Spinal cord (tissue), 10 donors: ENCODE data around the gene FKBP2. TPM values are rescaled to one million over a fixed set of nuclear protein-coding genes. Genes with fewer than 3 reads are reported as not detected.
A peak's percentile ranks its signal among the peaks of the same experiment; 100 is the strongest.

Source experiments
- DNase-seq, 6 donors: peaks; one replicate each; pipeline versions ENCODE4 v3.0.0 to v3.0.0-alpha.2; 2013 to 2015; ENCODE audit warnings: low spot score in 6 of 6, low read depth in 4 of 6
- H3K27ac ChIP-seq: one replicate; pipeline ENCODE4 v1.5.1; 2013; ENCODE audit warnings: low read depth, low read length, control low read depth
- H3K27me3 ChIP-seq: one replicate; pipeline ENCODE4 v1.6.1; 2013; ENCODE audit warnings: low read length; ENCODE audit not compliant: control insufficient read depth, insufficient read depth
- H3K36me3 ChIP-seq: one replicate; pipeline ENCODE4 v1.6.1; 2013; ENCODE audit warnings: low read length; ENCODE audit not compliant: control insufficient read depth, insufficient read depth
- H3K4me1 ChIP-seq: one replicate; pipeline ENCODE4 v1.6.1; 2013; ENCODE audit warnings: low read length; ENCODE audit not compliant: control insufficient read depth, insufficient read depth
- H3K4me3 ChIP-seq: one replicate; pipeline ENCODE4 v1.5.1; 2013; ENCODE audit warnings: low read depth, low read length, control low read depth
- H3K9me3 ChIP-seq: one replicate; pipeline ENCODE4 v1.6.1; 2013; ENCODE audit warnings: low read length; ENCODE audit not compliant: control insufficient read depth, insufficient read depth
- WGBS: methylation state at CpG from one replicate; pipeline ENCODE4 v1.1.5; 2013; ENCODE audit warnings: missing lambda C conversion rate; ENCODE audit not compliant: insufficient coverage; 5-methylcytosine and 5-hydroxymethylcytosine counted together
- polyA plus RNA-seq, 2 donors: library from polyadenylated mRNA; unstranded; fragments of 120-200 nt; gene quantifications; one replicate each; pipeline ENCODE4 v1.2.1, GENCODE V29; 2013; ENCODE audit not compliant: insufficient read length in 2 of 2
- total RNA-seq, 2 donors: library from RNA; depleted of rRNA in 1 of 2; stranded (reverse); fragments of 120-200 nt in 1 of 2; fragments of >200 nt in 1 of 2; gene quantifications; one replicate each; pipeline versions ENCODE4 v1.2.3 to v1.2.4, GENCODE V29; 2013 to 2014
- donor health status: healthy.

Gene FKBP2
- total and polyA plus RNA-seq, 4 donors = 43.6 to 120 (median 102) TPM

DNA sequence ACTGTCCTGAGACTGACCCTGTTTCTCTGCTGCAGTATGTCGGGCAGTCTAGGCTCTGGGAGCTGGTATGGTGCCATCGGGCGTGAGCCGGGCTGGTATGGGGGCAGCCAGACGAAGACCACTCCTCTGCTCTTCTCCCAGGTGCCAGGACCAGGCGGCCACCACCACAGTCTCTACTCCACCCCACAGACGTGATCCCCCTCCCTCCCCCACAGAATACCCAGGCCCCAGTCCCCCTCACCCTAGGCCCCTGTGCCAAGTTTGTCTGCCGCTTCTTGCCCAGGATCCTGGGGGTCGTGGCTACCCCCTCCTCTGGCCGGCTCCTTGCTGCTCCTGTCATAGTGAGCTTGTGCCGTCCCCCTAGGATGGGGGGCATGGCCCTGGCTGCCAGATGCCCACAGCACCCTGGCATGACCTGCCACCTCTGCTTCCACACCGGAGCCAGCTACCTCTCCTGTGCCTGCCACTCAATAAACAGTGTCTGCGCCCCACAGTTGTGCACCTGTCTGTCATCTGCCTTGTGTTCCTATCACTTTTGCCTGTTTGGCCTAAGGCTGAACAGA lies 48.2 kb downstream of the FKBP2 start:
- H3K27me3 ChIP-seq = peaks cover 29% of the 10 kb centered on the region
- no peak overlapping the region for H3K27ac ChIP-seq
- peaks cover 33% of the 10 kb centered on the region for H3K36me3 ChIP-seq
- H3K9me3 ChIP-seq = no peaks in the 10 kb centered on the region
- H3K4me3 ChIP-seq = no peak overlapping the region
- 91% methylated on average over 13 of the region's 13 CpGs for WGBS
- peaks cover 53% of the 10 kb centered on the region for H3K4me1 ChIP-seq
- DNase-seq = no peak

DNA sequence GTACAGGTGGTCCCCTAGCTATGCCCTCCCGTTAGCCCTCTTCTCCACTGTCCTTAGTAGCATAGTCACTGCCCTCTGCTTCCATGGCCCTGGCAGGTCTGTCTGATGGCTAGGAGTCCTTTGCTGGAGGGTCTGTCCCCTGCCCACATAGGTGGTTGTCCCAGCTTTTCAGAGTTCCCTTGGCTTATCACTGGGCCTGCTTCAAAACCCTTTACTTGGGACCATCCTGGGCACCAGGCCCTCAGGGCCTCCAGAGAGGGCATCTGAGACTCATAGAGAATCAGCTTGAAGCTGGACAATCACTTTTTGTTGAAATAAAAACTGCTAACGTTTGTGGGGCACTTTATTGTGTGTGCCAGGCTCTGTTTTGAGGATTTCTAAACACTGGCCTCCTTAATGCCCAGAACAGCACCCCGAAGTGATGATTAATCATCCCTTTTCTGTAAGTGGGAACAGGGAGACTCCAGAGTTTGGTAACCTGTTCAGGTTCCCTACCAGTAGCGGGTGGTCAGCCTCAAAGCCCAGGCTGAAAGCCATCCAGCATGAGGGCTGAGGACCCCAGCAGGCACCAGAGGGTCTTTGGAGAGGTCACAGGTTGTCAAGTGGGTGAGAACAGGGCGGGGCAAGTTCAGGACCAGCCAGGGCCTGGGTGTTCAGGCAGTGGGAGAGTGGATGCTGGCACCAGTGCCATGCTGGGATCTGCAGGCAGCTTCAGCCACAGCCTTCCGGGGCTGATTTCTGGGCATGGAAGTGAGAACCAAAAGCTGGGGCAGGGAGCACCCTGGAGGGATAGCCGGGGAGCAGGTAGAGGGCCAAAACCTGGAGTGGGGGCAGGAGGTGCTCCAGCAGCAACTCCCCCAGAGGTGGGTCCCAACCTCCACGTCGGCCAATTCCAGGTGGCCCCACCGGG lies 49.7 kb downstream of the FKBP2 start:
- no peaks in the 10 kb centered on the region for H3K9me3 ChIP-seq
- H3K4me1 ChIP-seq = peaks cover 59% of the 10 kb centered on the region
- H3K27me3 ChIP-seq = peaks cover 38% of the 10 kb centered on the region
- 34% methylated on average over 9 of the region's 10 CpGs for WGBS
- no peak overlapping the region for H3K27ac ChIP-seq
- no peak for DNase-seq
- H3K36me3 ChIP-seq = peaks cover 33% of the 10 kb centered on the region
- peak overlapping the region; percentile 18 for H3K4me3 ChIP-seq

DNA sequence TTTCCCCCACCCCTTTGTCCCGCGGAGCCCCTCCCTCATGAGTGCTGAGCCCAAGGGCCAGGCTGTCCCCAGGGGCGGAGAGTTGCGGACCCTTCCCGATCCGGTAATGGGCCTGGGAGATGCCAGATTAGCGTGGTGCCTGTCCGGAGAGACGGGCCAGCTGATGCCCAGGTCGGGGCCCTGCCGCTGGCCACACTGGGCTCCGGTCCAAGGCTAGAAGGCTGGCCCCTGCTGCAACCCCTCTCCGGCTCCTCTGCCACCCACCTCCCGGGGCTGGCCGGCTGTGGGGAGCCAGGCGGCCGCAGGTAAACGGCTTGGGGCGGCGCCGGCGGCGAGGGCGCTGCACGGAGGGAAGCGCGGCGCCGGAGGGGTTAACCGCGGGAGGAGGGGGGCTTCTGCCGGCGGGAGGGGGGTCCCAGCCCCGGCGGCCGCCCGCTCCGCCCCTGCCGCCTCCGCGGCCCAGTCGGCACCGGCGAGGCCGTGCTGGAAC lies 50.4 kb downstream of the FKBP2 start, which contains the start of gene KCNK4:
KCNK4 (plus strand) TSS at position 41 of the 490 bp plus-strand sequence. CDS start 1,717 bp downstream, outside the sequence.
- WGBS = under 1% methylated on average over 43 of the region's 45 CpGs
- no peak within 1 kb of the TSS for H3K27ac ChIP-seq
- peak within 1 kb of the TSS; percentile 18 for H3K4me3 ChIP-seq
- peaks cover 53% of the 10 kb centered on the region for H3K4me1 ChIP-seq
- peaks cover 33% of the 10 kb centered on the region for H3K36me3 ChIP-seq
- DNase-seq = peak in 1 of 6 donors; percentile 23
- peaks cover 45% of the 10 kb centered on the region for H3K27me3 ChIP-seq
- H3K9me3 ChIP-seq = no peaks in the 10 kb centered on the region

DNA sequence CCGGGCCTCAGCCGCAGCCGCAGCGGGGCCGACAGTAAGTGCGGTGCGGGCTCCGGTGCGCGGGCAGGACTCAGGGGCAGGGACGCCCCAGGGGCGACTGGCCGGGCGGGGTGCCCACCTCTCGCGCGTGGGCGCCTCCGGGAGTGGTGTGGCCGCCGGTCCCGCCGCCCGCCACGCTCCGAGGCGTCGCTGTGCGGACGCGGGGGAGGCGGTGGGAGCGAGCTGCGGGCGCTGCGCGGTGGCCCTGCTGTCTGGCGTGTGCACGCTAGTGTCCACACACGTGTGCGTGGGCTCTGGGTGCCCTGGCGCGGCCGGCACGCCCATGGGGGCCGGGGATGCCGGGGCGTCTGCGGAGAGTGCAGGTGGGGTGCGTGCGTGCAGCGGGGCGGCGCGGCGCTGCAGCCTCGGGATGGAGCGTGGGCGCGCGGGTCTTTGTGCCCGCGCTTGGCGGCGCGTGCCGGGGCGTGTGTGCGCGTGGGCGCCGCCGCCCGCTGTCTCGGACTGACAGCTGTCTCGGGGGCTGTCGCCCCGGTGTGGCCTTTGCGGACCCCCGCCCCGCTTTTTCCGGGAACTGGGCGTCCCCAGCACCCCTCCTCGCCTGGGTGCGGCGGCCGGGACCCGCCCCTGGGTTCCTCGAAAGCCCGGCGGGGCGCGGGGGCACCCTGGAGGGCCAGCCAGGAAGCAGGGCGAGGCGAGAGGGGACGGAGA lies 51.0 kb downstream of the FKBP2 start:
- H3K4me3 ChIP-seq = peak overlapping the region; percentile 20
- H3K27ac ChIP-seq = no peak overlapping the region
- peaks cover 50% of the 10 kb centered on the region for H3K4me1 ChIP-seq
- H3K9me3 ChIP-seq = no peaks in the 10 kb centered on the region
- DNase-seq = peak in 2 of 6 donors; percentile 77 to 82
- H3K36me3 ChIP-seq = peaks cover 29% of the 10 kb centered on the region
- under 1% methylated on average over 96 of the region's 96 CpGs for WGBS
- H3K27me3 ChIP-seq = peaks cover 51% of the 10 kb centered on the region

DNA sequence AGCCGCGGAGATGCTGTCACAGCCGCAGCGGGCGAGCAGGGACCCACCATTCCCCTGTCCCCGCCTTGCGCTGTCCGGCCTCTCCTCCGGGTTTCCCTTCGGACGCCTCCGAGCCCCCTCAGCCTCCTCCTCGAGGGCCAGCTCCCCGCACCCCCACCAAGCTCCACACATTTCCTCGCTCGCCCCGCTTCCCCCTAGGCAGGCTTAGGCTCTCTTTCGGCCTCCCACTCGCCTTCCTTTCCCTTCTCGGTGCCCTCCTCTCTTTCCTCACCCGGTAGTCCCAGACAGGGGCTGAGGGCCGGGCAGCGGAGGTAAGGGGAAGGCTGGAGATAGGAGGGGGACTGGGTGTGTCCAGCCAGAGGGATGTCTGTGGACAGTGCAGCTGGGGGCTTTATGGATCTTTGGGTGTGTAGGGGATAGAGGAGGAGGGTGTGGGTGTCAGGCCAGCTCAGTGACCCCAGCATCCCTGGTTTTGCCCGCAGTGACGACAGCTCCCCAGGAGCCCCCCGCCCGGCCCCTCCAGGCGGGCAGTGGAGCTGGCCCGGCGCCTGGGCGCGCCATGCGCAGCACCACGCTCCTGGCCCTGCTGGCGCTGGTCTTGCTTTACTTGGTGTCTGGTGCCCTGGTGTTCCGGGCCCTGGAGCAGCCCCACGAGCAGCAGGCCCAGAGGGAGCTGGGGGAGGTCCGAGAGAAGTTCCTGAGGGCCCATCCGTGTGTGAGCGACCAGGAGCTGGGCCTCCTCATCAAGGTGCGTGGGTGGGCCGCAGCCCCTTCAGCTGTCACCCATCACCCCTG lies 51.8 kb downstream of the FKBP2 start:
- Histone ChIP-seq H3K4me3 (peak overlapping the region; percentile 20), H3K4me1 (peaks cover 48% of the 10 kb centered on the region), H3K9me3 (no peaks in the 10 kb centered on the region), H3K27ac (no peak overlapping the region), H3K36me3 (peaks cover 25% of the 10 kb centered on the region), H3K27me3 (peaks cover 59% of the 10 kb centered on the region)
- WGBS = 23% methylated on average over 30 of the region's 42 CpGs
- DNase-seq = peak in 1 of 6 donors; percentile 25

Other genes starting within 250 kb of the FKBP2 start
- 1 to 10 TPM; 6.7 to 7.0 TPM for gene FLRT1, start 205.2 kb upstream of the FKBP2 start, total RNA-seq
- gene FLRT1, start 205.2 kb upstream of the FKBP2 start, polyA plus RNA-seq = 10 to 100 TPM; 16.5 to 21.0 TPM
- gene MACROD1, start 75.0 kb upstream of the FKBP2 start, total RNA-seq = 10 to 100 TPM; 10.6 to 18.9 TPM
- gene MACROD1, start 75.0 kb upstream of the FKBP2 start, polyA plus RNA-seq = 10 to 100 TPM; 28.8 to 31.6 TPM
- 100 to 1,000 TPM in 1 of 2 donors, 10 to 100 TPM in 1; 99.0 to 119 TPM for gene STIP1, start 54.9 kb upstream of the FKBP2 start, total RNA-seq
- gene STIP1, start 54.9 kb upstream of the FKBP2 start, polyA plus RNA-seq = 100 to 1,000 TPM; 170 to 184 TPM
- gene FERMT3, start 34.4 kb upstream of the FKBP2 start, total RNA-seq = 1 to 10 TPM; 5.1 to 5.7 TPM
- gene FERMT3, start 34.4 kb upstream of the FKBP2 start, polyA plus RNA-seq = 1 to 10 TPM; 6.0 to 8.2 TPM
- 10 to 100 TPM; 10.0 to 45.6 TPM for gene TRPT1, start 14.9 kb upstream of the FKBP2 start, total RNA-seq
- 10 to 100 TPM; 38.8 to 44.6 TPM for gene TRPT1, start 14.9 kb upstream of the FKBP2 start, polyA plus RNA-seq
- gene NUDT22, start 14.8 kb upstream of the FKBP2 start, total RNA-seq = 10 to 100 TPM; 20.3 to 41.3 TPM
- 10 to 100 TPM; 30.6 to 35.1 TPM for gene NUDT22, start 14.8 kb upstream of the FKBP2 start, polyA plus RNA-seq
- gene DNAJC4, start 10.5 kb upstream of the FKBP2 start, total RNA-seq = 10 to 100 TPM; 14.7 to 18.5 TPM
- 10 to 100 TPM; 71.3 to 77.4 TPM for gene DNAJC4, start 10.5 kb upstream of the FKBP2 start, polyA plus RNA-seq
- gene VEGFB, start 6.5 kb upstream of the FKBP2 start, total RNA-seq = 10 to 100 TPM; 46.8 to 94.2 TPM
- 100 to 1,000 TPM; 252 to 255 TPM for gene VEGFB, start 6.5 kb upstream of the FKBP2 start, polyA plus RNA-seq
- 100 to 1,000 TPM in 1 of 2 donors, 10 to 100 TPM in 1; 22.5 to 127 TPM for gene PPP1R14B, start 5.8 kb downstream of the FKBP2 start, total RNA-seq
- 100 to 1,000 TPM; 117 to 127 TPM for gene PPP1R14B, start 5.8 kb downstream of the FKBP2 start, polyA plus RNA-seq
- 10 to 100 TPM; 12.7 to 16.9 TPM for gene PLCB3, start 10.4 kb downstream of the FKBP2 start, total RNA-seq
- 10 to 100 TPM; 14.0 to 15.0 TPM for gene PLCB3, start 10.4 kb downstream of the FKBP2 start, polyA plus RNA-seq
- 100 to 1,000 TPM in 1 of 2 donors, 10 to 100 TPM in 1; 41.5 to 123 TPM for gene BAD, start 43.6 kb downstream of the FKBP2 start, total RNA-seq
- gene BAD, start 43.6 kb downstream of the FKBP2 start, polyA plus RNA-seq = 100 to 1,000 TPM in 1 of 2 donors, 10 to 100 TPM in 1; 97.7 to 104 TPM
- gene GPR137, start 44.8 kb downstream of the FKBP2 start, total RNA-seq = 10 to 100 TPM in 1 of 2 donors, 1 to 10 TPM in 1; 7.1 to 21.5 TPM
- gene GPR137, start 44.8 kb downstream of the FKBP2 start, polyA plus RNA-seq = 100 to 1,000 TPM in 1 of 2 donors, 10 to 100 TPM in 1; 90.9 to 100 TPM
- 1 to 10 TPM; 1.0 to 3.2 TPM for gene KCNK4, start 50.2 kb downstream of the FKBP2 start, total RNA-seq
- gene KCNK4, start 50.2 kb downstream of the FKBP2 start, polyA plus RNA-seq = 1 to 10 TPM; 6.5 to 7.8 TPM
- under 1 TPM; 0.50 to 0.69 TPM for gene CATSPERZ, start 59.3 kb downstream of the FKBP2 start, total RNA-seq
- 1 to 10 TPM; 1.4 to 1.6 TPM for gene CATSPERZ, start 59.3 kb downstream of the FKBP2 start, polyA plus RNA-seq
- gene ESRRA, start 64.4 kb downstream of the FKBP2 start, total RNA-seq = 10 to 100 TPM in 1 of 2 donors, 1 to 10 TPM in 1; 8.3 to 21.3 TPM
- 10 to 100 TPM; 21.7 to 28.0 TPM for gene ESRRA, start 64.4 kb downstream of the FKBP2 start, polyA plus RNA-seq
- gene TRMT112, start 76.5 kb downstream of the FKBP2 start, total RNA-seq = 100 to 1,000 TPM in 1 of 2 donors, 10 to 100 TPM in 1; 84.2 to 343 TPM
- gene TRMT112, start 76.5 kb downstream of the FKBP2 start, polyA plus RNA-seq = 100 to 1,000 TPM; 133 to 153 TPM
- 100 to 1,000 TPM; 115 to 316 TPM for gene PRDX5, start 77.0 kb downstream of the FKBP2 start, total RNA-seq
- gene PRDX5, start 77.0 kb downstream of the FKBP2 start, polyA plus RNA-seq = 100 to 1,000 TPM; 353 to 369 TPM
- 1 to 10 TPM; 4.2 to 7.1 TPM for gene CCDC88B, start 99.1 kb downstream of the FKBP2 start, total RNA-seq
- 1 to 10 TPM; 8.3 to 8.4 TPM for gene CCDC88B, start 99.1 kb downstream of the FKBP2 start, polyA plus RNA-seq
- gene RPS6KA4, start 118.1 kb downstream of the FKBP2 start, total RNA-seq = 10 to 100 TPM; 11.3 to 20.4 TPM
- 10 to 100 TPM; 20.7 to 27.2 TPM for gene RPS6KA4, start 118.1 kb downstream of the FKBP2 start, polyA plus RNA-seq